Small intestine (tissue), 16 donors: ENCODE measurements around the gene ADORA3. TPM values are rescaled to one million over a fixed set of nuclear protein-coding genes. Genes with fewer than 3 reads are reported as not detected.
A peak's percentile ranks its signal among the peaks of the same experiment; 100 is the strongest.
"Not testable (repeated sequence)": the region's sequence is repeated elsewhere in the genome, so short reads cannot be mapped to it uniquely, and the experiment has no call there.

Experiments
- DNase-seq, 2 donors: peaks; one replicate each; pipeline versions ENCODE4 v3.0.0 to v3.0.0-alpha.2; 2013
- FAIRE-seq: peaks from 2 replicates; lab custom pipeline; 2012; peaks lifted over from hg19 to GRCh38; lab: Jason Lieb, UNC
- H3K27ac ChIP-seq, 3 donors: one replicate each; pipeline ENCODE4 v1.5.1; 2013; ENCODE audit warnings: low read length in 2 of 3, mild to moderate bottlenecking in 2 of 3, control low read depth in 1 of 3, inconsistent platforms in 1 of 3, low read depth in 1 of 3, moderate library complexity in 1 of 3
- H3K27me3 ChIP-seq, 3 donors: one replicate each; pipeline ENCODE4 v1.6.1; 2013; ENCODE audit warnings: low read length in 3 of 3, inconsistent platforms in 1 of 3; ENCODE audit not compliant: control insufficient read depth in 3 of 3, insufficient read depth in 3 of 3
- H3K36me3 ChIP-seq, 3 donors: one replicate each; pipeline ENCODE4 v1.6.1; 2013; ENCODE audit warnings: low read length in 3 of 3, inconsistent platforms in 1 of 3, low read depth in 1 of 3, mild to moderate bottlenecking in 1 of 3, moderate library complexity in 1 of 3; ENCODE audit not compliant: control insufficient read depth in 3 of 3, insufficient read depth in 2 of 3
- H3K4me1 ChIP-seq, 3 donors: one replicate each; pipeline ENCODE4 v1.6.1; 2013; ENCODE audit warnings: low read length in 2 of 3, inconsistent platforms in 1 of 3, low read depth in 1 of 3, mild to moderate bottlenecking in 1 of 3, moderate library complexity in 1 of 3; ENCODE audit not compliant: control insufficient read depth in 3 of 3, insufficient read depth in 2 of 3
- H3K4me3 ChIP-seq, 3 donors: one replicate each; pipeline ENCODE4 v1.5.1; 2013; ENCODE audit warnings: low read length in 3 of 3, control low read depth in 1 of 3, inconsistent platforms in 1 of 3, low read depth in 1 of 3, mild to moderate bottlenecking in 1 of 3, moderate library complexity in 1 of 3
- H3K9me3 ChIP-seq, 2 donors: one replicate each; pipeline ENCODE4 v1.6.1; 2013; ENCODE audit warnings: low read depth in 1 of 2, low read length in 1 of 2; ENCODE audit not compliant: control insufficient read depth in 2 of 2, insufficient read depth in 1 of 2
- WGBS, 3 donors: extraction: QIAGEN DNeasy Blood & Tissue Kit; methylation state at CpG; one replicate each; pipeline ENCODE4 v1.1.7; 2013; 5-methylcytosine and 5-hydroxymethylcytosine counted together
- long read RNA-seq, 10 donors: transcript quantifications; one replicate each; lab custom pipeline, GENCODE V29; 2026
- polyA plus RNA-seq, 4 donors: library from polyadenylated mRNA; stranded (reverse) in 3 of 4; unstranded in 1 of 4; fragments of 200-250 nt in 3 of 4; fragments of 120-200 nt in 1 of 4; gene quantifications; one replicate each; pipeline versions ENCODE4 v1.2.1 to v1.2.3, GENCODE V29; 2013
- donor health status: healthy with polysubstance abuse.
- donor health status: control.
- donor health status: control.
- donor health status: Bipolar disorder and iron deficiency.
- donor health status: healthy.

ADORA3 gene
- polyA plus RNA-seq = 1 to 10 TPM; 2.5 to 4.6 (median 4.1) TPM
- long read RNA-seq, donor 1 = 0 reads
- long read RNA-seq, donor 2, partial matches to known transcripts = 0 of 2 reads
- long read RNA-seq, donor 2, other reads (novel, unspliced or antisense) = 0 of 2 reads
- long read RNA-seq, donor 3 = 0 reads
- long read RNA-seq, donor 4 = 0 reads
- long read RNA-seq, donor 5, partial matches to known transcripts = 0 of 1 reads
- long read RNA-seq, donor 5, other reads (novel, unspliced or antisense) = 0 of 1 reads
- long read RNA-seq, donor 6 = 0 reads
- long read RNA-seq, donor 7 = 0 reads
- long read RNA-seq, donor 8 = 0 reads
- long read RNA-seq, donor 9 = 0 reads
- long read RNA-seq, donor 10 = 0 reads

DNA sequence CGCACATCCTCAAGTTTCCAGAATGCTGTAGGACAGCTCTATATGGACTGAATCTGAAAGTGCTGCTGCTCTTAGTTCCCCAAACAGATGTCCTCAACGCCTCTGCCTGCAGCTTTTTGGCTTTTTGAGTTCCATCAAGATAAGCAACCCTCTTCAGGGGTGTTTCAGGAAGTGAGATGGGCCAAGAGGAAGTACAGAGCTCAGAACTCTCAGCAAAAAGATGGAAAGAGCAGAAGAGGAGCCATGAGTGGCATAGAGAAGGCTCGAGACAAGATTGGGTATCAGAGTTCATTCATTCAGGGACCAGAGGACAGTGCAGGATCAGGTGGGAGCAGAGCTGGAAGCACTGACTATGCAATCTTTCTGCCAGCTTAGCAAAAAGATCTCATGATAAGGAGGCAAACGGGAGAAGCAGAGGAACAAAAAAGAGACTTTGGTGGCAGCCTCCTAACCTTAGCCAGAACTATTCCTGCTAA lies at the start of gene ADORA3, which contains the start of gene TMIGD3:
Gene ADORA3, minus strand, starts transcription at position 49 of the 476 bp plus-strand sequence. CDS start 279 bp downstream, outside the sequence.
Gene TMIGD3, minus strand, starts transcription at position 49 of the 476 bp plus-strand sequence. CDS start 279 bp downstream, outside the sequence.
- FAIRE-seq (no peak), DNase-seq (no peak)
- Histone ChIP-seq H3K36me3 (no peaks in the 10 kb centered on the region), H3K4me1 (peaks cover 0 to 15% (median 2%) of the 10 kb centered on the region in 3 donors), H3K27ac (peak within 1 kb of the TSS in 2 of 3 donors; percentile 2 to 82), H3K9me3 (no peaks in the 10 kb centered on the region), H3K27me3 (no peaks in the 10 kb centered on the region), H3K4me3 (no peak within 1 kb of the TSS)
- WGBS, 3 donors = 53 to 55% (median 54%) methylated on average over 4 of the region's 4 CpGs

DNA sequence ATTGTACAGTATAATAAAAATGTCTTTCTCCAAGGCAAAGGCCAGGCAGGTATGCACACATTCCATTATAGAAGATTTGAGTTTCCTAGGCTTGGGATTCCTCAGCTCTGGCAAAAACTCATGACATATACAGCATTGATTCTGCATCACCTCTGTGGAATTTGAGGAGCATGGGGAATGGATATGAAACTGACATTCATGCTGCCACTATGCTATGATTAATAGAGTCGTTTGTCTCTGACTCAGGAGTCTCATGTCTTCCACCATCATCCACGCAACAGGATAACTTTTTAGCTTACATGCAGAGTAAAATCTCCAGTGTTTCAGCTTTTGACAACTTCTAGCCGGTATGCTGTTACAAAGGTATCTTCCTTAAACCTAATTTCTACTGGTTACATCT lies 49.8 kb upstream of the ADORA3 start:
- Histone ChIP-seq H3K36me3 (no peaks in the 10 kb centered on the region), H3K27me3 (no peaks in the 10 kb centered on the region), H3K27ac (no peak overlapping the region), H3K4me3 (no peak overlapping the region), H3K9me3 (no peaks in the 10 kb centered on the region), H3K4me1 (peaks cover 0 to 9% (median 0%) of the 10 kb centered on the region in 3 donors)
- FAIRE-seq (no peak), DNase-seq (no peak)
- 87 to 90% (median 89%) methylated on average over 3 of the region's 3 CpGs for WGBS, 3 donors

DNA sequence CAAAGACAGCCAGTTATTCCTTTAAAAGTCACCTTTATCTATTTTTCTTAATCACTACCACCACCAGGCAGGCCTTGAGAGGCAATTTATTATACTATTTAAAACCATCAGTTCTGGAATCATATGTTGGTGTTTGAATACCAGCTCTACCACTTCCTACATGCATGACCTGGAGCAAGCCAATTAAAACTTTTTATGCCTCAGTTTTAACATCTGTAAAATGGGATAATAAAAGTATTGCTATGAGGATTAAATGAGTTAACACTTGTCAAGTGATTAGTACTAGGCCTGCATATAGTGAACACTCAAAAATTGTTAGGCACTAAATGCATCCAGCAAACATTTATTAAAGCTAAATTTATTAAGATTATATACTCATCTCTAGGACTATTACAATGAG lies 49.2 kb upstream of the ADORA3 start:
- Histone ChIP-seq H3K4me3 (no peak overlapping the region), H3K4me1 (peaks cover 0 to 9% (median 0%) of the 10 kb centered on the region in 3 donors), H3K27me3 (no peaks in the 10 kb centered on the region), H3K36me3 (no peaks in the 10 kb centered on the region), H3K9me3 (no peaks in the 10 kb centered on the region), H3K27ac (peak overlapping the region in 1 of 3 donors; percentile 25)
- no peak for DNase-seq
- FAIRE-seq = no peak

DNA sequence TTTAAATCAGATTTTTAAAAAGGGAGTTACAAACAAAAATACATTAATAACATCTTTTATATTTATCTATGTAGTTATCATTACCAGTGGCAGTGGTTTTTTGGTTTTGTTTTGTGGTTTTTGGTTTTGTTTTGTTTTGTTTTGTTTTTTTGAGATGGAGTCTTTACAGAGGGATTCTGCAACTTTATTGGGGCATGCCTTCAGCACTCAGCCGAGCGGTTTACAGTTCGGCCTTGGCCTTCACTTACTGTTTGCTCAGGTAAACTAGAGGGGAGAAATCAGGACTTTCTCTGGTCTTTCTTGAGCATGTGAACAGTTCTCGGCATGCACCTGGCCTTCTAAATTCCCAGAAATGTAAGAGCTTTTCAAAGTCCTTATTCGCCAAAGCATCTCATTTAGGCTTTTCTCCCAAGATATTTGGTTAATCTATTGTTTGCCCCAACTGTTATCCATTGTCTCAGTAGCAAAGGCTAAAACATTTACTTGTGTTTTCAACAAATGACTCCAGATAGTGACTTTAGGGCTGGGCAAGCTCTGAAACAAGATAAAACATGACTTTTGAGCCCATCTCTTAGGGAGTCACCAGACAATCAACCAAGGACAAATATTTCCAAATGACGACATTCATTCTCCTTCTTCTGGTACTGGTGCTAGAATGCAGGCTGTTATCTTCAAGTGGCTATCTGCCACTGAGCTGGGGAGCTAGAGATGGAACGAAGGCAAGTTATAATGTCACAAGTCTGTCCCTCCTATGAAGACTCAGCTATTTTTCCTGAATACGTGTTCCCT lies 48.4 kb upstream of the ADORA3 start:
- Histone ChIP-seq H3K4me1 (peaks cover 0 to 9% (median 0%) of the 10 kb centered on the region in 3 donors), H3K27ac (peak overlapping the region in 1 of 3 donors; percentile 25), H3K4me3 (no peak overlapping the region), H3K36me3 (no peaks in the 10 kb centered on the region), H3K9me3 (no peaks in the 10 kb centered on the region), H3K27me3 (no peaks in the 10 kb centered on the region)
- WGBS, 3 donors = 76 to 81% (median 77%) methylated on average over 8 of the region's 8 CpGs
- FAIRE-seq (no peak), DNase-seq (peak; percentile 24 to 80)

GRCh38 chr1:111547786-111548185 lies 44.4 kb upstream of the ADORA3 start:
- FAIRE-seq, H3K4me1 ChIP-seq, H3K27ac ChIP-seq, DNase-seq, H3K9me3 ChIP-seq, H3K36me3 ChIP-seq, H3K27me3 ChIP-seq, H3K4me3 ChIP-seq: not testable (repeated sequence)
- WGBS, 3 donors = 91 to 96% (median 96%) methylated on average over 1 of the region's 1 CpG

DNA sequence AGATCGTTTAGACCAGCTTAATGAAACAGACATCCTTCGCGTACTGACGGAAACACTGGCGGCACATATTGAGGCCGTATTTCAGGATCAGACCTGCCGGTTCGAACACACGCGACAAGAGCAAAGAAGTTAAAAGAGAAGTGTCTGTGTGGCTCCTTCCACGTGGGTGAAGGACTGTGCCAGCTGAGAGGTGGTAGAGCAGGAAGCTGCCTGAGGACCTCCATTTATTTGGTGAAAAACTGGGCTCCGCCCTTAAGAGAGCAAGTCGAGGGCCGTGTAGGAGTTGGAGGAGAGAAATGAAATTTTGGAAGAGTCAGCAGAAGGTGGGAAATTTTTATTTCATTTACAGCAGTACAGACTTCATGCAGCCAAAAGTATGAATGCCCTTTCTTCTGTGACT lies 38.8 kb upstream of the ADORA3 start:
- Histone ChIP-seq H3K4me3 (no peak overlapping the region), H3K4me1 (peaks cover 0 to 1% (median 0%) of the 10 kb centered on the region in 3 donors), H3K9me3 (no peaks in the 10 kb centered on the region), H3K27me3 (no peaks in the 10 kb centered on the region), H3K36me3 (no peaks in the 10 kb centered on the region), H3K27ac (no peak overlapping the region)
- DNase-seq (no peak), FAIRE-seq (no peak)
- 83 to 84% (median 83%) methylated on average over 14 of the region's 14 CpGs for WGBS, 3 donors

- no peak for DNase-seq
- 54 to 81% (median 68%) methylated on average over 4 of the region's 4 CpGs for WGBS, 3 donors
These were observed 38.3 kb upstream of the ADORA3 start for GRCh38 chr1:111541721-111542120.

GRCh38 chr1:111540928-111541327 lies 37.5 kb upstream of the ADORA3 start:
- no peak for DNase-seq
- Histone ChIP-seq H3K27ac (no peak overlapping the region), H3K9me3 (no peaks in the 10 kb centered on the region), H3K4me1 (peaks cover 0 to 7% (median 0%) of the 10 kb centered on the region in 3 donors), H3K4me3 (no peak overlapping the region), H3K27me3 (no peaks in the 10 kb centered on the region), H3K36me3 (no peaks in the 10 kb centered on the region)
- 88 to 93% (median 88%) methylated on average over 3 of the region's 3 CpGs for WGBS, 3 donors
- no peak for FAIRE-seq

More at GRCh38 chr1:111541721-111542120, 38.3 kb upstream of the ADORA3 start:
- Histone ChIP-seq H3K27me3 (no peaks in the 10 kb centered on the region), H3K4me3 (no peak overlapping the region), H3K4me1 (peaks cover 0 to 6% (median 0%) of the 10 kb centered on the region in 3 donors), H3K9me3 (no peaks in the 10 kb centered on the region), H3K36me3 (no peaks in the 10 kb centered on the region), H3K27ac (no peak overlapping the region)
- FAIRE-seq = no peak
